Glomerular endothelial cell (primary cell): ENCODE data around the gene PLXND1. TPM values are rescaled to one million over a fixed set of nuclear protein-coding genes. Genes with fewer than 3 reads are reported as not detected.

Source experiments
- DNase-seq: peaks from one replicate; pipeline ENCODE4 v3.0.0-alpha.2; 2011; ENCODE audit warnings: low read depth, low spot score; ENCODE audit errors: extremely low read depth
- total RNA-seq: library from RNA; depleted of rRNA; stranded (reverse); fragments of >200 nt; gene quantifications from 2 replicates; pipeline ENCODE4 v1.2.3, GENCODE V29; 2015

The PLXND1 gene
- total RNA-seq, 1 donor from 2014 or later: 1,717 TPM

- no peak for DNase-seq
Measured at GRCh38 chr3:129603561-129603942, 2.9 kb downstream of the PLXND1 start.

GRCh38 chr3:129602730-129603560, 3.5 kb downstream of the PLXND1 start:
- DNase-seq: no peak

GRCh38 chr3:129602309-129602708, 4.2 kb downstream of the PLXND1 start:
- DNase-seq: no peak

- no peak for DNase-seq
Measured at GRCh38 chr3:129601713-129602112, 4.8 kb downstream of the PLXND1 start.

- DNase-seq: no peak
Measured at GRCh38 chr3:129600348-129600747, 6.1 kb downstream of the PLXND1 start.

GRCh38 chr3:129599607-129600006, 6.9 kb downstream of the PLXND1 start:
- DNase-seq: no peak

- no peak for DNase-seq
Measured at GRCh38 chr3:129599073-129599472, 7.4 kb downstream of the PLXND1 start.

- no peak for DNase-seq
Measured at GRCh38 chr3:129598484-129598883, 8.0 kb downstream of the PLXND1 start.

- DNase-seq: no peak
Measured at GRCh38 chr3:129598000-129598381, 8.5 kb downstream of the PLXND1 start.

GRCh38 chr3:129597087-129597999, 9.1 kb downstream of the PLXND1 start:
- DNase-seq: no peak

GRCh38 chr3:129596194-129597086, 10.0 kb downstream of the PLXND1 start:
- DNase-seq: no peak

- DNase-seq: no peak
Measured at GRCh38 chr3:129595544-129596193, 10.8 kb downstream of the PLXND1 start.

GRCh38 chr3:129594907-129595390, 11.5 kb downstream of the PLXND1 start:
- no peak for DNase-seq

- DNase-seq: no peak
Measured at GRCh38 chr3:129594409-129594808, 12.1 kb downstream of the PLXND1 start.

GRCh38 chr3:129593595-129594339, 12.7 kb downstream of the PLXND1 start:
- DNase-seq: no peak

GRCh38 chr3:129593230-129593594, 13.3 kb downstream of the PLXND1 start:
- DNase-seq: no peak

- no peak for DNase-seq
Measured at GRCh38 chr3:129592381-129593131, 13.9 kb downstream of the PLXND1 start.

- no peak for DNase-seq
Measured at GRCh38 chr3:129591932-129592331, 14.5 kb downstream of the PLXND1 start.

- no peak for DNase-seq
Measured at GRCh38 chr3:129590215-129590614, 16.3 kb downstream of the PLXND1 start.
